Nephron progenitor cell (in vitro differentiated cells): ENCODE results near the gene PHKG2.

Source experiments
- DNase-seq: peaks from one replicate; pipeline ENCODE4 v3.0.0; 2021
- H3K27ac Mint-ChIP-seq: 2 replicates; pipeline ENCODE4 v1.8.0; 2021; ENCODE audit warnings: mild to moderate bottlenecking, moderate library complexity, mixed read lengths
- H3K27me3 Mint-ChIP-seq: 2 replicates; pipeline ENCODE4 v1.8.0; 2021; ENCODE audit warnings: mild to moderate bottlenecking, low read depth, mixed read lengths; ENCODE audit not compliant: poor library complexity
- H3K36me3 Mint-ChIP-seq: 2 replicates; pipeline ENCODE4 v1.8.0; 2021; ENCODE audit warnings: low read depth, mixed read lengths
- H3K4me1 Mint-ChIP-seq: 2 replicates; pipeline ENCODE4 v1.8.0; 2021; ENCODE audit warnings: mixed read lengths
- H3K4me3 Mint-ChIP-seq: 2 replicates; pipeline ENCODE4 v1.8.0; 2021; ENCODE audit warnings: mild to moderate bottlenecking, moderate library complexity, mixed read lengths
- H3K9me3 Mint-ChIP-seq: 2 replicates; pipeline ENCODE4 v1.8.0; 2021; ENCODE audit warnings: mild to moderate bottlenecking, moderate library complexity, mixed read lengths
- CTCF ChIP-seq: fragments of 200-600 bp; sonication (generic); IDR thresholded peaks from 2 replicates; pipeline ENCODE4 v1.5.0; 2021; ENCODE audit warnings: antibody characterized with exemption

The PHKG2 gene

DNA sequence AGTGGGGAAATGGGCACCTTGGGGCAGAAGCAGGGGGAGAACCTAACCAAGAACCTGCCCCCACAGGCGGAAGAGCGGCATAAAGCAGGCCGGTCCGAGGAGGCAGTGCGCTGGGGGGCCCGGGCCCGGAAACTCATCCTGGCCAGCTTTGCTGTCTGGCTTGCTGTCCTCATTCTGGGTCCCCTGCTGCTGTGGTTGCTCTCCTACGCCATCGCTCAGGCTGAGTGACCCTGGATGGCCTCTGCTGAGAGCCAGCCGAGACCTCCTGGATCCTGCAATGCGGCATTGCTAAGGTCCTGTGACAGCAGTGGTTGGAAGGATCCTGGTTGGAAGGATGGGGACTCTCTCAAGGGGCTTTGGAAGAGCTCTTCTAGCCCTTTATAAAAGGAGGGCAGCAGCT lies 4.5 kb upstream of the PHKG2 start:
- H3K4me3 Mint-ChIP-seq = no peak overlapping the region
- TF ChIP-seq CTCF = no peak
- H3K36me3 Mint-ChIP-seq = peaks cover 34% of the 10 kb centered on the region
- no peaks in the 10 kb centered on the region for H3K27me3 Mint-ChIP-seq
- no peaks in the 10 kb centered on the region for H3K9me3 Mint-ChIP-seq
- peak overlapping the region; percentile 4 for H3K27ac Mint-ChIP-seq
- peaks cover 22% of the 10 kb centered on the region for H3K4me1 Mint-ChIP-seq
- no peak for DNase-seq

- no peaks in the 10 kb centered on the region for H3K9me3 Mint-ChIP-seq
- H3K27ac Mint-ChIP-seq = no peak overlapping the region
- DNase-seq = no peak
- no peak overlapping the region for H3K4me3 Mint-ChIP-seq
- peaks cover 27% of the 10 kb centered on the region for H3K4me1 Mint-ChIP-seq
- H3K36me3 Mint-ChIP-seq = peaks cover 32% of the 10 kb centered on the region
- no peaks in the 10 kb centered on the region for H3K27me3 Mint-ChIP-seq
- no peak for TF ChIP-seq CTCF
Measured at GRCh38 chr16:30744183-30744582, 4.0 kb upstream of the PHKG2 start.

GRCh38 chr16:30745082-30745481 lies 3.1 kb upstream of the PHKG2 start:
- Mint-ChIP-seq H3K36me3 (peaks cover 31% of the 10 kb centered on the region), H3K9me3 (no peaks in the 10 kb centered on the region), H3K27me3 (no peaks in the 10 kb centered on the region), H3K27ac (no peak overlapping the region), H3K4me3 (no peak overlapping the region), H3K4me1 (peaks cover 35% of the 10 kb centered on the region)
- TF ChIP-seq CTCF = no peak
- DNase-seq = no peak

DNA sequence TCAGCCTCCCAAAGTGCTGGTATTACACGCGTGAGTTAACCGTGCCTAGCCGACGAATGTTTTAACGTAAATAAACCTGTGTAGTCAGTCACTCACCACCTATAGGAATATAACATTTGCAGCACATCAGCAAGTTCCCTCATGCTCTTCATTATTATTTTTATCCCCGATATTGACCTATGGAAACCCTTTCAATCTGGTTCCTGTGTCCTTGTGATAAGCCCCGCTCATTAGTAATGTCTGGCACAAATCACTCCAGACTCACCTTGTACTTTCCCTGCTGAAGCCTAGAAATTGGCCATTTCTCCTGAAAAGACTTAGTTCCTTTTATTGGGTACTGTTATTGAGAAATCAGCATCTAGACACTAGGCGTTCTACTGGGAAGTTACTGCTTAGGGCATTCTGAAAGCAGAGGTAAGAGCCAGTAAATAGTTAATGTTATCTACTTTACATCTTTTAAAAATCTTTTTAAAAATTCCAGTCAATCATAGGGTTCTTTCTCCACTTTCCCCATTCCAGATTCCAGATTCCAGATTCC lies 1.5 kb upstream of the PHKG2 start:
- Mint-ChIP-seq H3K4me1 (peaks cover 28% of the 10 kb centered on the region), H3K27me3 (no peaks in the 10 kb centered on the region), H3K9me3 (no peaks in the 10 kb centered on the region), H3K36me3 (peaks cover 25% of the 10 kb centered on the region), H3K4me3 (no peak overlapping the region), H3K27ac (no peak overlapping the region)
- no peak for TF ChIP-seq CTCF
- DNase-seq = no peak

DNA sequence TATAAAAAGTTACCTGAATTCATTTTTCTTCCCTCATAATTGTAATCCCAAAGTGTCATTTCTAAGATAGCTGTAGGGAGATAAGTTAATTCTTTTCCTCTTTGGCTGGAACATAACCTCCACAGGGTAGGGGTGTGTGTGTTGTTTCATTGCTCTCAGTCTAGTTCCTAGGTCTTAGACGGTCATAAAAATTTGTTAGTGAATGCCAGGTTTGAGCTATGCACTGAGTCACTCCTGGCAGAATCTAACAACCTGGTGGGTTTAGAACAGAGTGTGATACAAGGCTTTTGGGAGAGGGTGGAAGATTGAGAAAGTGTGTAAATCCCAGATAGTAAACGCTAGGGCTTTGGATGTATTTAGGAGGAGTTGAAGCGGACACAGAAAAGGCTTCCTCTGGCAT lies 894 bp upstream of the PHKG2 start:
- Mint-ChIP-seq H3K4me1 (peaks cover 28% of the 10 kb centered on the region), H3K9me3 (no peaks in the 10 kb centered on the region), H3K36me3 (peaks cover 19% of the 10 kb centered on the region), H3K4me3 (peak overlapping the region; percentile 98), H3K27ac (peak overlapping the region; percentile 46), H3K27me3 (no peaks in the 10 kb centered on the region)
- no peak for DNase-seq
- no peak for TF ChIP-seq CTCF

DNA sequence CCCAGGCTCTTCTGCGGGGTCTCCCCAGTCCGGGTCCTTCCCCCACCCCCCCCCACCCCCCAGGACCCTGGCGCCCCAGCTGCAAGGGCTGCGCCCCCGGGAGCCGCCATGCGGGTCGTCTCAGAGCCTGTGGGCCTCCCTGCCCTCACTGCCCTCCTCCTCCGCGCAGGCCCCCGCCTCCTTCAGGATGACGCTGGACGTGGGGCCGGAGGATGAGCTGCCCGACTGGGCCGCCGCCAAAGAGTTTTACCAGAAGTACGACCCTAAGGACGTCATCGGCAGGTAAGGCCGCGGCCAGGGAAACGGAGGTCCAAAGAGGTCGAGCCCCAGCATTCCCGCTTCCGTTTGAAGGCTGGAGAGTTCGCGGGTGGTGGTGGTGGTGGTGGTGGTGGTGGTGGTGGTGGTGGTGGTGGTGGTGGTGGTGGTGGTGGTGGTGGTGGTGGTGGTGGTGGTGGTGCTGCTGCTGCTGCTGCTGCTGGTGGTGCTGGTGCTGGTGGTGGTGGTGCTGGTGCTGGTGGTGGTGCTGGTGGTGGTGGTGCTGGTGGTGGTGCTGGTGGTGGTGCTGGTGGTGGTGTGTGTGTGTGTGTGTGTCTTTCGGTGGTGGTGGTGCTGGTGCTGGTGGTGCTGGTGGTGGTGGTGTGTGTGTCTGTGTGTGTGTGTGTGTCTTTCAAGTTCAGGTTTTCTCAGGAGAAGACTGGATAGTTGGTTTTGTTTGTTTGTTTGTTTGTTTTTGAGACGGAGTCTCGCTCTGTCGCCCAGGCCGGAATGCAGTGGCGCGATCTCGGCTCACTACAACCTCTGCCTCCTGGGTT lies 615 bp downstream of the PHKG2 start:
- Mint-ChIP-seq H3K36me3 (peaks cover 14% of the 10 kb centered on the region), H3K4me1 (peaks cover 28% of the 10 kb centered on the region), H3K9me3 (no peaks in the 10 kb centered on the region), H3K4me3 (peak overlapping the region; percentile 98), H3K27ac (peak overlapping the region; percentile 98), H3K27me3 (no peaks in the 10 kb centered on the region)
- DNase-seq = peak; percentile 61
- no peak for TF ChIP-seq CTCF
